SK-N-MC (cell line): ENCODE results near the gene CSTPP1.

Experiments
- DNase-seq: peaks from one replicate; pipeline ENCODE4 v3.0.0-alpha.2; 2011; ENCODE audit warnings: low read depth, low spot score
- H3K27ac ChIP-seq: fragments of 200-600 bp; sonication (generic); 2 replicates; pipeline ENCODE4 v1.5.1; 2016; ENCODE audit warnings: mixed run types
- H3K36me3 ChIP-seq: fragments of 200-600 bp; sonication (generic); 2 replicates; pipeline ENCODE4 v1.6.1; 2017; ENCODE audit warnings: antibody characterized with exemption, low read length, mixed read lengths; ENCODE audit not compliant: insufficient read depth
- H3K4me3 ChIP-seq: fragments of 200-600 bp; sonication (generic); 2 replicates; pipeline ENCODE4 v1.5.1; 2016
- H3K9ac ChIP-seq: fragments of 200-600 bp; sonication (generic); 2 replicates; pipeline ENCODE4 v1.8.0; 2017; ENCODE audit warnings: mixed run types, mixed read lengths; ENCODE audit not compliant: insufficient read length
- H3K9me3 ChIP-seq: fragments of 200-600 bp; sonication (generic); 2 replicates; pipeline ENCODE4 v1.6.1; 2017; ENCODE audit warnings: low read depth, mild to moderate bottlenecking, antibody characterized with exemption, low read length, moderate library complexity, mixed read lengths
- EZH2 ChIP-seq: fragments of 200-600 bp; sonication (generic); IDR thresholded peaks from one replicate; pipeline ENCODE4 v1.6.1; 2017; ENCODE audit warnings: antibody characterized with exemption
- FOXP2 ChIP-seq: optimal IDR thresholded peaks from 2 replicates; pipeline ENCODE3; 2011; ENCODE audit warnings: mild to moderate bottlenecking, moderate library complexity; ENCODE audit not compliant: insufficient read depth; ENCODE audit errors: extremely low read length, control extremely low read depth
- POLR2AphosphoS5 ChIP-seq: IDR thresholded peaks from 2 replicates; pipeline ENCODE4 v1.6.1; 2012; ENCODE audit warnings: mild to moderate bottlenecking, low read depth, low read length, borderline replicate concordance

CSTPP1 gene

DNA sequence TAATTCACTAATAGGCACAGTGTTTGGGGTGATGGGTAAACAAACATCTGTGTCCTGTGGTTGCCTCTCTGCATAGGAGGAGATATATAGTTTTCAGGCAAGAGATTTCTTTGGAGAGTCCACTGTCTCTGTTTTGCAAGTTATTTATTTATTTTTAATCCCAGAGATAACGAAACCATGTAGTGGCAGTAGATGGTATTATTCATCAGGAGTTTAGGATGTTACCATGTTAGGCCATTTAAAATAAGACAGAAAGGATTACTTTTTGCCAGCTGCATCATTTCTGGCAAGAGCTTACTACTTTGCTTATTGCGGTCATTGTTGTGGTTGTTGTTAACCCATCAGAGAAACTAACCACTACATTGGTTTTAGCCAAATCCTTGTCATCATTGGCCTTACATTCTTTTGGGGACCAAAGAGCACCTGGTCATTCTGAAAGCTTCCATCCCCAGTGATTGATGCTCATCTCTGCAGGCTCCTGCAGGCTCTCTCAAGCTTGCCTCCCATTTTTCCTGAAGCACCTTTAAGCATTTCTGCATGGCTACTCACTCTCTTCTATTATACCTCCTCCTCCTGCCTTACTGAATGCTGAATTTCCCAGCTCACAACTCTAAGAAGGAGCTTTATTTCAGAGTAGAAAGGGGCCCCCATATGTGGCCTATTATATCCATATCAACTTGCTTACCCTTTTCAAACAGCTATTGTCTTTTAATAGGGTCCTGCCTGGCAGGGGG lies 84.4 kb downstream of the CSTPP1 start:
- no peaks in the 10 kb centered on the region for H3K9me3 ChIP-seq
- no peak overlapping the region for H3K9ac ChIP-seq
- no peak for DNase-seq
- no peak overlapping the region for H3K4me3 ChIP-seq
- TF ChIP-seq FOXP2 (no peak), POLR2AphosphoS5 (no peak)
- H3K36me3 ChIP-seq = no peaks in the 10 kb centered on the region
- no peak overlapping the region for H3K27ac ChIP-seq

DNA sequence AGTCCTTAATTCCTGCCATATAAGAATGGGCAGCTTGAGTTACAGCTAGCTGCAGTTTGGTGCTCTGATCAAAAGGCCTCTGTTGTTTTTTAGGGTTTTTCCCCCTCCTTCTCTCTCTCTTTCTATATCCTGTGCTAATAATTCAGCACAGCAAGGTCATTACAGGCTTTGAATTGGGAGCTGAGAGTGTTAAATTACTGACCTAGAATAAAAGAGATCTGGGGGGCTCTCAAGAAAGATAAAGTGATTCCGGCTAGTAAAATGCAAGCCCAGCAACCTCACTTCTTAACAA lies 84.9 kb downstream of the CSTPP1 start:
- Histone ChIP-seq H3K27ac (no peak overlapping the region), H3K9ac (no peak overlapping the region), H3K4me3 (no peak overlapping the region), H3K9me3 (no peaks in the 10 kb centered on the region), H3K36me3 (no peaks in the 10 kb centered on the region)
- DNase-seq = no peak
- TF ChIP-seq POLR2AphosphoS5 (no peak), EZH2 (no peak), FOXP2 (no peak)

DNA sequence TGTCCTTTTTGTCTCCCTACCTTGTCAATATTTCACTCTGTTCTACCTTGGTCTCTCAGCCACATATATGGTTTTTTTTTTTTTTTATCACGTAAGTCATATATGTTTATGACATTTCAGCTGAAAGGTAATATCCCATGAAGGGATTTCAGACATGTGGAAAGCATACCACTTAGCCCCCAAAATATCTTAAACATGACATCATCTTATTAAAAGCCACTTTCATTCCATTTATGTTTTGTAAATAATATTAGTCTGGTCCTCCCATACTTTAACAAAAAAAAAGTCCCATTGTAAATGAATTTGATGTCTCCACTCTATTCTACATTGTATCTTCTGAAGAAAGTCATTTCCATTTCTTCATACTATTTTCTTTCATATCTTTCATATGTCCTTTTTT lies 85.4 kb downstream of the CSTPP1 start:
- TF ChIP-seq FOXP2 = no peak
- no peak for TF ChIP-seq EZH2
- no peak for TF ChIP-seq POLR2AphosphoS5
- H3K36me3 ChIP-seq = no peaks in the 10 kb centered on the region
- no peaks in the 10 kb centered on the region for H3K9me3 ChIP-seq
- no peak overlapping the region for H3K9ac ChIP-seq
- no peak overlapping the region for H3K27ac ChIP-seq
- DNase-seq = no peak
- H3K4me3 ChIP-seq = no peak overlapping the region

DNA sequence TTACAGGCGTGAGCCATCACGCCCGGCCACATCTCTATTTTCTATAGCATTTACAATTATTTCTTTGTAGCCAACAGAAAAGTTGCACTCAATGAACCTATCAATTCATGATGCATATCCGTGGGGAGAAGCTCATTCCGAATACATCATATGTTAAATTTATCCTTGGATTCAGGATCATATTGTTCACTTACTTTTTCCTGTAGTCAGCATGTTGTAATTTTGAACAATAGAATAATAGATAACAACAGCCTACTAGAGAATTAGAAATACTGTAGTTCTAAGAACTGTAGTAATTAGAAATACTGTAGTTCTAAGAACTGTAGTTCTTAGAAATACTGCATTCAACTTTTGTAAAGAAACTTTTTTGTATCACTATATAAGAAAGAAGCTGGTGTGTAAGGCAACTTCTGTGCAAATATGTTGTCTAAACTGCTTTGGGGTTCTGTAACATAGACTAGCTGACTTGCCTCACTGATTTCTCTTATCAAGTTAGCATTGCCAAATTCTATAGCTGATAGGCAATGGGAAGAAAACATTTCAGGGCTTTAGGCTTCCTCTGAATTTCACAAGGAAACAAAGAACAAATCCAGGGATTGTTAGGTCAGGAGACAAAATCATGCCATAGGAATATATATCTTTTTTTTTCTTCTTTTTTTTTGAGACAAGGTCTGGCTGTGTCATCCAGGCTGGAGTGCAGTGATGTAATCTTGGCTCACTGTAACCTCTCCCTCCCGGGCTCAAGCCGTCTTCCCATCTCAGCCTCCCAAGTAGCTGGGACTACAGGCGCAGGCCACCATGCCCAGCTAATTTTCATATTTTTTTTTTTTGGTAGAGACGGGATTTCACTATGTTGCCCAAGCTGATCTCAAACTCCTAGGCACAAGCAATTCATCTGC lies 91.9 kb downstream of the CSTPP1 start:
- no peak for DNase-seq
- no peak overlapping the region for H3K9ac ChIP-seq
- H3K4me3 ChIP-seq = no peak overlapping the region
- no peaks in the 10 kb centered on the region for H3K36me3 ChIP-seq
- H3K9me3 ChIP-seq = no peaks in the 10 kb centered on the region
- TF ChIP-seq FOXP2 (no peak), POLR2AphosphoS5 (no peak), EZH2 (no peak)
- no peak overlapping the region for H3K27ac ChIP-seq

DNA sequence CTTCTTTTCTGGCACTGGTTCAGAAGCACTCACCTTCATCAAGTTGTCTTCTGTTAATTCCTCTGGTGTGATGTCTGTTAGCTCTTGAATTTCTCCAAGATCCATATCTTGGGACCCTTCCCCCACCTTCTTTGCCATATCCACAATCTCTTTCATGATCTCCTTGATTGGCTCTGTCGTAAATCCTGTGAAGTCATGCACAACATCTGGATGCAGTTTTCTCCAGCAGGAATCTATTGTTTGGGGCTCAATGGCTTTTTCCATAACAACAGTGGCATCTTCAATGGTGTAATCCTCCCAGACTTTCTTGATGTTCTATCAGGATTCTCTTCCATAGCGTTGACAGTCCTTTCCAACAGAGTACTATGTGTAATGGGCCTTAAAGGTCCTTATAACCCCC lies 96.9 kb downstream of the CSTPP1 start:
- H3K27ac ChIP-seq = no peak overlapping the region
- TF ChIP-seq FOXP2 (no peak), POLR2AphosphoS5 (no peak), EZH2 (no peak)
- peaks cover 2% of the 10 kb centered on the region; the same call in 1 of the 2 replicates for H3K36me3 ChIP-seq
- no peaks in the 10 kb centered on the region for H3K9me3 ChIP-seq
- no peak overlapping the region for H3K4me3 ChIP-seq
- peak; percentile 26 for DNase-seq
- H3K9ac ChIP-seq = no peak overlapping the region

DNA sequence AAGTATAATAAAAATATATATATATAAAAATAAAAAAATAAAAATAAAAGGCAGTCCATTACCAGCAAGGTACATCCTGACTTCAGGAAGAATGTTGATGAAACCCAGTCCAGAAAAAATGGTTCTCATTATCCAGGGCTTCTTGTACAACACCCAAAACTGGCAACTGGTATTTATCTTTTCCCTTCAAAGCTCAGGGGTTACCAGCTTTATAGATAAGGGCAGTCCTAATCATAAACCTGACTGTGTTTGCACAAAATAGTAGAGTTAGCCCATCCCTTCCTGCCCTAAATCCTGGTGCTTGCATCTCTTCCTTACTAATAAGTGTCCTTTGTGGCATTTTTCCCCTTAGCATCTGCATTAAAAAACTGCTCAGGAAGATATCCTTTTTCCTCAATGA lies 97.5 kb downstream of the CSTPP1 start:
- H3K36me3 ChIP-seq = peaks cover 2% of the 10 kb centered on the region; the same call in 1 of the 2 replicates
- no peak for DNase-seq
- no peak overlapping the region for H3K27ac ChIP-seq
- no peak overlapping the region for H3K4me3 ChIP-seq
- no peak overlapping the region for H3K9ac ChIP-seq
- no peak for TF ChIP-seq FOXP2
- no peak for TF ChIP-seq POLR2AphosphoS5
- TF ChIP-seq EZH2 = no peak
- H3K9me3 ChIP-seq = no peaks in the 10 kb centered on the region

DNA sequence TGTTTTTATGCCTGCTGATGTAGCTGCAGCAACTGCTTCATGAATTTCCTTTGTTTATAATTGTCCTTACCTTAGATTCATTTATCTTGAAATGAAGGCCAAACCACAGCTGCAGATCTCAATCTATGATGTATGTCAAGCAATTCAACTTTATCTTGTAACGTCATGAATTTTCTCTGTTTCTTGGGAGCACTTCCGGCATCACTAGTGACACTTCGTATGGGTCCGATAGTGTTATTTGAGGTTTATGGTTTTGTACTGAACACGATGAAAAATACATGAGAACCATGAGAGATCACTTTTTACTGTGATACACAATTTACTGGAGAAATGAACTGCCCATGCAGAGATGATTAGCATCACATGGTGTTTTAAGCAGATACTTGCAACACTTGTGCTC lies 98.5 kb downstream of the CSTPP1 start:
- Histone ChIP-seq H3K9me3 (no peaks in the 10 kb centered on the region), H3K27ac (no peak overlapping the region), H3K4me3 (no peak overlapping the region), H3K36me3 (peaks cover 2% of the 10 kb centered on the region; the same call in 1 of the 2 replicates), H3K9ac (no peak overlapping the region)
- DNase-seq = no peak
- TF ChIP-seq POLR2AphosphoS5 = no peak
- TF ChIP-seq EZH2 = no peak
- TF ChIP-seq FOXP2 = no peak

DNA sequence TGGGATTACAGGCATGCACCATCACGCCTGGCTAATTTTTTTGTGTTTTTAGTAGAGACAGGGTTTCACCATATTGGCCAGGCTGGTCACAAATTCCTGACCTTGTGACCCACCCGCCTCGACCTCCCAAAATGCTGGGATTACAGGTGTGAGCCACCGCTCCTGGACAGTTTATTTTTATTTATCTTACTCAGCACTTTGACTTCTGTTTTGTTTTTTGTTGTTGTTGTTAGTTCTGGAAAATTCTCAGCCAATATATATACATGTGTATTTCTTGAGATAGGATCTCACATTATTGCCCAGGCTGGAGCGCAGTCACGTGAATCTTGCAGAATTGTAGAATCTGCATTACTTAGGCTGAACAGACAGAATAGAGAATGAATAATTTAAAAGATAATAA lies 107.6 kb downstream of the CSTPP1 start:
- DNase-seq = no peak
- Histone ChIP-seq H3K36me3 (no peaks in the 10 kb centered on the region), H3K4me3 (no peak overlapping the region), H3K9ac (no peak overlapping the region), H3K27ac (no peak overlapping the region), H3K9me3 (no peaks in the 10 kb centered on the region)
- TF ChIP-seq POLR2AphosphoS5 (no peak), FOXP2 (no peak), EZH2 (no peak)
